NCI-H1417 (cell line): Measurements from ENCODE around the gene PIAS4.
A peak's percentile ranks its signal among the peaks of the same experiment; 100 is the strongest.

Experiments
- DNase-seq, 3 experiments: peaks; one replicate each; lab custom pipeline; 2025; lab: John Stamatoyannopoulos, UW

The PIAS4 gene

GRCh38 chr19:3977242-3978143 is 30.0 kb upstream of the PIAS4 start:
- peak in 1 of 3 experiments; percentile 52 for DNase-seq

GRCh38 chr19:3978145-3978544 is 29.4 kb upstream of the PIAS4 start:
- DNase-seq = no peak

- peak in 1 of 3 experiments; percentile 6 for DNase-seq
Measured at GRCh38 chr19:3979289-3979673, 28.3 kb upstream of the PIAS4 start.

GRCh38 chr19:3979674-3980352 is 27.7 kb upstream of the PIAS4 start:
- peak in 1 of 3 experiments; percentile 43 for DNase-seq

- DNase-seq = peak in 1 of 3 experiments; percentile 36
Measured at GRCh38 chr19:3980353-3981251, 26.9 kb upstream of the PIAS4 start.

- DNase-seq = peak in 1 of 3 experiments; percentile 35
Measured at GRCh38 chr19:3981373-3981735, 26.2 kb upstream of the PIAS4 start.

- DNase-seq = peak in 1 of 3 experiments; percentile 40
Measured at GRCh38 chr19:3981736-3982681, 25.5 kb upstream of the PIAS4 start.

- peak in 1 of 3 experiments; percentile 40 for DNase-seq
Measured at GRCh38 chr19:3982701-3983541, 24.6 kb upstream of the PIAS4 start.

GRCh38 chr19:3983542-3983914 is 24.0 kb upstream of the PIAS4 start:
- no peak for DNase-seq

- peak in 1 of 3 experiments; percentile 37 for DNase-seq
Measured at GRCh38 chr19:3983936-3984583, 23.5 kb upstream of the PIAS4 start.

- DNase-seq = no peak
Measured at GRCh38 chr19:3984584-3984907, 23.0 kb upstream of the PIAS4 start.

- DNase-seq = peak; percentile 93 to 98 (median 96)
Measured at GRCh38 chr19:3984908-3985642, 22.5 kb upstream of the PIAS4 start, which contains the start of gene EEF2. TSS of gene EEF2 (minus strand) at chr19:3985463. CDS start at chr19:3985380, 83 bp downstream.

- no peak for DNase-seq
Measured at GRCh38 chr19:3985643-3986259, 21.8 kb upstream of the PIAS4 start.

- peak; percentile 85 to 92 (median 91) for DNase-seq
Measured at GRCh38 chr19:3986260-3987041, 21.1 kb upstream of the PIAS4 start.

GRCh38 chr19:3987619-3988371 is 19.7 kb upstream of the PIAS4 start:
- peak; percentile 82 to 95 (median 93) for DNase-seq

- no peak for DNase-seq
Measured at GRCh38 chr19:3990815-3991117, 16.8 kb upstream of the PIAS4 start.

GRCh38 chr19:3995607-3996006 is 11.9 kb upstream of the PIAS4 start:
- DNase-seq = no peak
